ENCODE measurements around the gene RABAC1.
A peak's percentile ranks its signal among the peaks of the same experiment; 100 is the strongest.
"Not testable (repeated sequence)": the region's sequence is repeated elsewhere in the genome, so short reads cannot be mapped to it uniquely, and the experiment has no call there.

RABAC1 gene

GRCh38 chr19:41945135-41945766 is 13.9 kb downstream of the RABAC1 start:
- DNase-seq (ENCODE audit: low read depth in 2 of 2) = peak; percentile 72 to 83

- DNase-seq (ENCODE audit: low read depth in 2 of 2) = no peak
Observed at GRCh38 chr19:41944336-41944735, 14.8 kb downstream of the RABAC1 start.

GRCh38 chr19:41941410-41942202 is 17.5 kb downstream of the RABAC1 start:
- DNase-seq (ENCODE audit: low read depth in 2 of 2) = no peak

- DNase-seq (ENCODE audit: low read depth in 2 of 2) = no peak
Observed at GRCh38 chr19:41940731-41941409, 18.3 kb downstream of the RABAC1 start.

GRCh38 chr19:41939861-41940730 is 19.0 kb downstream of the RABAC1 start:
- DNase-seq (ENCODE audit: low read depth in 2 of 2) = no peak

GRCh38 chr19:41939209-41939608 is 19.9 kb downstream of the RABAC1 start:
- not testable (repeated sequence) for DNase-seq (ENCODE audit: low read depth in 2 of 2)

- no peak for DNase-seq (ENCODE audit: low read depth in 2 of 2)
Observed at GRCh38 chr19:41937525-41938468, 21.3 kb downstream of the RABAC1 start.

- DNase-seq (ENCODE audit: low read depth in 2 of 2) = no peak
Observed at GRCh38 chr19:41936961-41937360, 22.2 kb downstream of the RABAC1 start.

- DNase-seq (ENCODE audit: low read depth in 2 of 2) = no peak
Observed at GRCh38 chr19:41936416-41936850, 22.7 kb downstream of the RABAC1 start.

- no peak for DNase-seq (ENCODE audit: low read depth in 2 of 2)
Observed at GRCh38 chr19:41935760-41936415, 23.2 kb downstream of the RABAC1 start.

- peak; percentile 62 to 72 for DNase-seq (ENCODE audit: low read depth in 2 of 2)
Observed at GRCh38 chr19:41934849-41935374, 24.2 kb downstream of the RABAC1 start.

- no peak for DNase-seq (ENCODE audit: low read depth in 2 of 2)
Observed at GRCh38 chr19:41933693-41934426, 25.3 kb downstream of the RABAC1 start.

- DNase-seq (ENCODE audit: low read depth in 2 of 2) = no peak
Observed at GRCh38 chr19:41932720-41933332, 26.3 kb downstream of the RABAC1 start.

GRCh38 chr19:41932259-41932719 is 26.8 kb downstream of the RABAC1 start:
- no peak for DNase-seq (ENCODE audit: low read depth in 2 of 2)

GRCh38 chr19:41930926-41931592 is 28.1 kb downstream of the RABAC1 start:
- no peak for DNase-seq (ENCODE audit: low read depth in 2 of 2)

GRCh38 chr19:41930322-41930722 is 28.8 kb downstream of the RABAC1 start:
- no peak for DNase-seq (ENCODE audit: low read depth in 2 of 2)

GRCh38 chr19:41929536-41930071 is 29.5 kb downstream of the RABAC1 start:
- no peak for DNase-seq (ENCODE audit: low read depth in 2 of 2)

Measured in stimulated activated CD8-positive, alpha-beta memory T cell treated with anti-CD3 and anti-CD28 coated beads, Interleukin-2, amount 100 ng/mL, for 48 hours (primary cell).